Lower lobe of right lung (tissue), 2 donors: Measurements from ENCODE around the gene KCNH4. TPM values are rescaled to one million over a fixed set of nuclear protein-coding genes. Genes with fewer than 3 reads are reported as not detected.
"Not testable (repeated sequence)": the region's sequence is repeated elsewhere in the genome, so short reads cannot be mapped to it uniquely, and the experiment has no call there.

ENCODE experiments used
- ATAC-seq, 2 donors: fragments of 200-7000 bp; cut with Tn5 transposase; one replicate each; pipeline ENCODE4 v1.9.1; 2020 to 2022; ENCODE audit warnings: mild to moderate bottlenecking in 2 of 2, moderate library complexity in 2 of 2
- DNase-seq: peaks from one replicate; pipeline ENCODE4 v3.0.0-alpha.2; 2020
- H3K27ac ChIP-seq: fragments of 200-600 bp; one replicate; pipeline ENCODE4 v1.8.0; 2022
- H3K27me3 ChIP-seq: fragments of 200-600 bp; one replicate; pipeline ENCODE4 v1.8.0; 2022; ENCODE audit warnings: low read depth
- H3K36me3 ChIP-seq: fragments of 200-600 bp; one replicate; pipeline ENCODE4 v1.8.0; 2022; ENCODE audit warnings: mild to moderate bottlenecking
- H3K4me1 ChIP-seq: fragments of 200-600 bp; one replicate; pipeline ENCODE4 v1.8.0; 2022
- H3K4me3 ChIP-seq: fragments of 200-600 bp; one replicate; pipeline ENCODE4 v1.8.0; 2022; ENCODE audit warnings: mild to moderate bottlenecking
- H3K9me3 ChIP-seq: fragments of 200-600 bp; one replicate; pipeline ENCODE4 v1.8.0; 2022
- intact Hi-C: fragments of 100-400 bp; cut with DNase I; formaldehyde crosslinking; loops from one replicate; pipeline ENCODE4 v1.11.0; 2022
- total RNA-seq: library from RNA; stranded (reverse); fragmentation: NEBNext Ultra II Directional; extraction: Animal tissue kit (Norgen Biotek cat#: 25700); gene quantifications from one replicate; pipeline ENCODE4 v1.2.1, GENCODE V29; 2021
- TF ChIP-seq, protein P1 (sequence below): fragments of 200-600 bp; IDR thresholded peaks from one replicate; pipeline ENCODE4 v1.8.0; 2022; ENCODE audit warnings: antibody characterized with exemption, mild to moderate bottlenecking
- donor health status: DM: no; HTN: yes; CAD: no; lungs with severe emphysema.

Gene KCNH4
- total RNA-seq, 1 donor from 2014 or later = 0.09 TPM

DNA sequence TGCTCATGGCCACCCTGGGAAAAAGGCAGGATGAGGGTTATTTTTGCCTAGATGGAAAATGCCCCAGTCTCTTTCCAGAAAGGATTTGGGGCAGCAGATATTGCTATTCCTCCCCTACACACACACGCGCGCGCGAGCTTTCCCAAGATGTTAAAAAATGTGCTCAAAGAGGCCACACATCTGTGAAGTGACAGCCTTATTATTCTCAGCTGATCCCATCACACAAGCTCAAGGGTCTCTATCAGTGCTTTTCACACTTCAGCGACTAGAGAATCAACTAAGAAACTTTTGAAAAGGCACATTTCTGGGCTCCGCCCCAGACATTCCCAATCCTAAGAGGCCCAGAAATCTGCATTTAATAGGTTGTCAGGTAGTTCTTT is 20.4 kb downstream of the KCNH4 start:
- no peak overlapping the region for H3K27ac ChIP-seq
- intact Hi-C loops = no loop called here
- ATAC-seq (no peak), DNase-seq (no peak)
- no peaks in the 10 kb centered on the region for H3K9me3 ChIP-seq
- TF ChIP-seq, protein P1, sequence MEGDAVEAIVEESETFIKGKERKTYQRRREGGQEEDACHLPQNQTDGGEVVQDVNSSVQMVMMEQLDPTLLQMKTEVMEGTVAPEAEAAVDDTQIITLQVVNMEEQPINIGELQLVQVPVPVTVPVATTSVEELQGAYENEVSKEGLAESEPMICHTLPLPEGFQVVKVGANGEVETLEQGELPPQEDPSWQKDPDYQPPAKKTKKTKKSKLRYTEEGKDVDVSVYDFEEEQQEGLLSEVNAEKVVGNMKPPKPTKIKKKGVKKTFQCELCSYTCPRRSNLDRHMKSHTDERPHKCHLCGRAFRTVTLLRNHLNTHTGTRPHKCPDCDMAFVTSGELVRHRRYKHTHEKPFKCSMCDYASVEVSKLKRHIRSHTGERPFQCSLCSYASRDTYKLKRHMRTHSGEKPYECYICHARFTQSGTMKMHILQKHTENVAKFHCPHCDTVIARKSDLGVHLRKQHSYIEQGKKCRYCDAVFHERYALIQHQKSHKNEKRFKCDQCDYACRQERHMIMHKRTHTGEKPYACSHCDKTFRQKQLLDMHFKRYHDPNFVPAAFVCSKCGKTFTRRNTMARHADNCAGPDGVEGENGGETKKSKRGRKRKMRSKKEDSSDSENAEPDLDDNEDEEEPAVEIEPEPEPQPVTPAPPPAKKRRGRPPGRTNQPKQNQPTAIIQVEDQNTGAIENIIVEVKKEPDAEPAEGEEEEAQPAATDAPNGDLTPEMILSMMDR = no peak
- H3K36me3 ChIP-seq = no peaks in the 10 kb centered on the region
- no peak overlapping the region for H3K4me3 ChIP-seq
- H3K27me3 ChIP-seq = no peaks in the 10 kb centered on the region
- H3K4me1 ChIP-seq = peaks cover 4% of the 10 kb centered on the region

DNA sequence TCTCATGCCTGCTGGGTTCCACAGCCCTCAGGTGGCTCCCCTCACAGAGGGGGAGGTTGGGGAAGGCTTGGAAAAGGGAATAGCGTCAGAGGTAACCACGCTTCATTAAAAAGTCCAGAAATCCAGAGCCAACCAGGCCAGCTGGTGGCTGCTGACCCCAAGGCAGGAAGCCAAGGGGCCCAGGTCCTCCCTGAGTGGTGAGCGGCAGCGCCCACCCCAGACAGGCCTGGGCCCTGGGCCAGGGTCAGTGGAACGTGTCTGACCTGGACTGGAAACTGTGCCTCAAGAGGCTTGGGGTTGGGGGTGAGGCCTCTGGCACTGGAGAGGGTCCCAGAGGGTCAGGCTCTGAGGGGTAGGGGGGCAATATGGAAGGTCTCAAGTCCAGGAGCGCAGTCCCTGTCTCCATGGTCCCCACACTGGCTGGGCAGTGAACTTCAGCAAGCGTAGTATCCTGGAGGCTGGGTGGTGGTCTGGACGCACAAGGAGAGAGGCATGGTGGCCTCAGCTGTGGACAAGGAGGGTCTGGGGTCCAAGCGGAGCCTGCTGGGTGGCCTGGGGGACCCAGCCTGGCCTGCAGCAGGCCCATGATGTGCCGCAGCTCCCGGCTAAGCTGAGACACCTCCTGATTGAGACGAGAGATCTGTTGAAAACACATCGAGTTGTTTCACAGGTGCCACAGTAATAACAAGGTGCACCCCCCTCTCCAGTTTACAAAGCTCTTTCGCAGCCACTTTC is 21.0 kb downstream of the KCNH4 start:
- H3K27ac ChIP-seq = no peak overlapping the region
- TF ChIP-seq, protein P1 = no peak
- peaks cover 8% of the 10 kb centered on the region for H3K4me1 ChIP-seq
- ATAC-seq (no peak), DNase-seq (no peak)
- no peaks in the 10 kb centered on the region for H3K9me3 ChIP-seq
- intact Hi-C loops = no loop called here
- H3K36me3 ChIP-seq = no peaks in the 10 kb centered on the region
- no peak overlapping the region for H3K4me3 ChIP-seq
- H3K27me3 ChIP-seq = no peaks in the 10 kb centered on the region

DNA sequence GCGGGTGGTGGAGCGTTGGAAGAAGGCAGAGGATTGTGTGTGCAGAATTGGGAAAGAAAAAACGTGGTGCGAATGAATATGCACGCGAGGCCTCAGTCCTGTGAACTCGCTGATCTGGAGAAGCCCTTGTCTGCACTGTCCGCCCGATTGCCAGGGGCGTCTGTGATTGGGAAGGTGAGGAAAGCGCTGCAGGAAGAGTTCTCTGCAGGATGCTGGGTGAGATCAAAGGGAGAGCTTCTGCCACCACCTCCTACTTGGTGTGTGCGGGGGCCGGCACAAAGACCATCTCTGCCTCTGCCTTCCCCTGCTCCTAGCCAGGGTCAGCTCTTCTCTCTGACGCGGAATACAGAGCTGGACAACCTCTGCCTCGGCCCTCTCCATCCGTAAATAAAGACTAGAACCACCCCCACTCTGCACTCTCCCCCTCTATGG is 25.3 kb downstream of the KCNH4 start:
- Histone ChIP-seq H3K9me3 (no peaks in the 10 kb centered on the region), H3K27me3 (no peaks in the 10 kb centered on the region), H3K36me3 (peaks cover 11% of the 10 kb centered on the region), H3K4me1 (peaks cover 37% of the 10 kb centered on the region), H3K4me3 (peak overlapping the region; percentile 100), H3K27ac (peak overlapping the region; percentile 92)
- TF ChIP-seq, protein P1 = no peak
- DNase-seq = no peak
- intact Hi-C loops = no loop called here
- no peak for ATAC-seq

DNA sequence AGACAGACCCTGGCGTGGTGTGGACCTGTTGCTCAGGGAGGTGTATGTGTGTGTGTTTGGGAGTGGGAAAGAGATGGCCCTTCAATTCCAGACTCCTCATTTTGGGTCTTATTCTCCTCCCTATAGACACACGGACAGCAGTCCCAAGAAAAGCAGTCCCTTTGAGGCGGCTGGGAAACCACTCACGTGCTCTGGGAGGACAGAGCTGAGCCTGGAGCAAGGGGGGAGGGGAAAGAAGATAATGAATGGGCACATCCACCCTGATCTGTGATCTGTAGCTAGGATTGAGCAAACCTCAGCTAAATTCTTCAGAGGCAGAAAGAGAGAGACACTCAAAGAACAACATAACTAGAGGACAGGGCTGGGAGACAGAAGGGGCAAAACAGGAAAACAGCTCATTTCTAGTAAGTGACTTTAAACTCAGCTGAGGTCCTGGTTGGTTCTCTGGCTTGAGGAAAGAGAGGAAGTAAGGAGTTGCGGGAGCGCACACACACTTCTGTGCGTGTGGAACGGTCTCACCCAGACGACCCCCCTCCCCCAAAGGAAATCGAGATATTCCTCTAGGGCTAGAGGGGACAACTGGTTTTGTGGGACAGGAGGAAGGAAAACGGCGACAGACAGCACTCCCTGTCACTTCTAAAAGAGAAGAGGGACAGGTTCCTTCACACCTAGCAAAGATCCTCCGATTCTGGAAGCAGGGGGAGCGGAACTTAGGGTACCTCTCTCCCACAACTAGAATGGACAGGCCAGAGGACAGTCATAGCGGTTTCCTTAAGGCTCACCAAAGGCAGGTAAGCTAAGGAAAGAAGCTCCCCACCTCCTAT is 26.8 kb downstream of the KCNH4 start:
- DNase-seq = no peak
- Histone ChIP-seq H3K4me1 (peaks cover 39% of the 10 kb centered on the region), H3K27me3 (no peaks in the 10 kb centered on the region), H3K36me3 (peaks cover 25% of the 10 kb centered on the region), H3K9me3 (no peaks in the 10 kb centered on the region), H3K4me3 (peak overlapping the region; percentile 100), H3K27ac (peak overlapping the region; percentile 92)
- ATAC-seq = peak in 1 of 2 donors; percentile 8
- intact Hi-C loops = no loop called here
- TF ChIP-seq, protein P1 = no peak

DNA sequence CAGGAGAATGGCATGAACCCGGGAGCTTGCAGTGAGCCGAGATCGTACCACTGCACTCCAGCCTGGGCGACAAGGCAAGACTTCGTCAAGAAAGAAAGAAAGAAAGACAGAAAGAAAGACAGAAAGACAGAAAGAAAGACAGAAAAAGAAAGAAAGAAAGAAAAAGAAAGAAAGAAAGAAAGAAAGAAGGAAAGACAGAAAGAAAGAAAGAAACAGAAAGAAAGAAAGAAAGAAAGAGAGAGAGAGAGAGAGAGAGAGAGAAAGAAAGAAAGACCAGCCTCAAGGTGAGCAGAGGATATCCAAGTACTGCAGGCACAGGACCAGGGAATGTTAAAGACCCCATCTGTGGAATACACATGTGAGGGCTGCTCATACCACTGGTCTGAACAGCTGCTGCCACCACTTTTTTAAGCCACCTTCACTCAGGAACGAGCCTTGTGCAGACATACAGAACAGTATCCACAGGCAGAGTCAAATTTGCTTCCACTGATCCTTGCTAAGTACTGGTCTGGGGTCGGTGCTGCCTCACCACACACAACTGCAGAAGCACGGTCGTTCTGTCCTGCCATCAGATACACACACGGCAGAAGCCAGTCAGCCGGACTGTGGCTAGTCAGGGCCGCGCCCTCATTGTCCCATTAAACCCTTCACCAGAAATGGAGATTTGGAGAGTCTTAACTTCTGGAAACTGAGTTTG is 33.9 kb downstream of the KCNH4 start:
- DNase-seq (no peak), ATAC-seq (no peak)
- H3K27ac ChIP-seq = no peak overlapping the region
- no peaks in the 10 kb centered on the region for H3K27me3 ChIP-seq
- H3K36me3 ChIP-seq = peaks cover 75% of the 10 kb centered on the region
- intact Hi-C loops = no loop called here
- H3K9me3 ChIP-seq = no peaks in the 10 kb centered on the region
- H3K4me3 ChIP-seq = no peak overlapping the region
- TF ChIP-seq, protein P1 = no peak
- peaks cover 40% of the 10 kb centered on the region for H3K4me1 ChIP-seq

DNA sequence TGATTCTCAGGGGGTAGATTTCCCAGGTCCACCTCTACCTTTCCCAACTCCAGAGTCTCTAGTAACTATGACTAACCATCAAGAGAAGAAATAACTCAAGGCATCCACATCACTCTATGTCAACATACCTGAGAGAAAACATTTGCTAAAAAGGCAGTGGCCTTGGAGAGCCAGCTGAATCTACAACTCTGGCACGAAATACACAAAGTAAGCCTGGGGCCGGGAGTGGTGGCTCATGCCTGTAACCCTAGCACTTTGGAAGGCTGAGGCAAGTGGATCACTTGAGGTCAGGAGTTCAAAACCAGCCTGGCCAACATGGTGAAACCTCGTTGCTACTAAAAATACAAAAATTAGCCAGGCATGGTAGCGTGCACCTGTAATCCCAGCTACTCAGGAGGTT is 37.8 kb downstream of the KCNH4 start:
- H3K4me3 ChIP-seq, H3K27ac ChIP-seq, H3K9me3 ChIP-seq, DNase-seq, intact Hi-C loops, H3K27me3 ChIP-seq: not testable (repeated sequence)
- Histone ChIP-seq H3K4me1 (peaks cover 53% of the 10 kb centered on the region), H3K36me3 (peaks cover 61% of the 10 kb centered on the region)
- ATAC-seq = peak in 1 of 2 donors; percentile 38
